ENCODE data around the gene CKAP5.

CKAP5 gene

GRCh38 chr11:46836870-46837269, 9.2 kb downstream of the CKAP5 start:
- H3K9me3 ChIP-seq (ENCODE audit: control insufficient read depth, insufficient read depth, low read depth, low read length) = no peaks in the 10 kb centered on the region
- POLR2A ChIA-PET = no interaction called here
- no peak overlapping the region for H3K27ac ChIP-seq (ENCODE audit: extremely low read depth, low read depth, low read length)
- peaks cover 0 to 6% of the 10 kb centered on the region in 2 experiments; a peak in 1 of 3 replicates for H3K36me3 ChIP-seq (ENCODE audit: control insufficient read depth in 2 of 2, insufficient read depth in 1 of 2, low read length in 2 of 2)
- peaks cover 3% of the 10 kb centered on the region; the same call in 1 of the 2 replicates for H3K4me1 ChIP-seq (ENCODE audit: control insufficient read depth, insufficient read depth, low read length)
- CTCF ChIA-PET = interaction anchor here (0.8 kb wide), 1 partner anchor 141 kb away, joined by 5 read pairs; no protein-coding TSS in a partner anchor
- no peak for TF ChIP-seq AEBP2 (tag by site-specific recombination; IDR thresholded peaks at IDR 0.05; ENCODE audit: borderline replicate concordance)
- TF ChIP-seq REST (tag by site-specific recombination; IDR thresholded peaks at IDR 0.05) = no peak
- no peak for TF ChIP-seq ZNF19 (tag by site-specific recombination; IDR thresholded peaks at IDR 0.05; ENCODE audit: low read depth)
- no peak for TF ChIP-seq ZNF629 (tag by site-specific recombination; IDR thresholded peaks at IDR 0.05)
- TF ChIP-seq ZFP3 (tag by site-specific recombination; IDR thresholded peaks at IDR 0.05; ENCODE audit: low read depth) = no peak
- no peak for TF ChIP-seq GLIS2 (tag by site-specific recombination; IDR thresholded peaks at IDR 0.05)
- no peak for TF ChIP-seq ZNF518A (tag by site-specific recombination; conservative IDR thresholded peaks at IDR 0.05; ENCODE audit: low read depth)
- TF ChIP-seq ZNF221 (tag by site-specific recombination; IDR thresholded peaks at IDR 0.05; ENCODE audit: borderline replicate concordance) = no peak
- TF ChIP-seq ZNF2 (tag by site-specific recombination; IDR thresholded peaks at IDR 0.05) = no peak
- TF ChIP-seq ZNF423 (tag by site-specific recombination; IDR thresholded peaks at IDR 0.05) = no peak
- no peak for TF ChIP-seq ZNF274 (IDR thresholded peaks at IDR 0.05; ENCODE audit: low read length)
- no peak for TF ChIP-seq ZNF274 (tag by site-specific recombination; IDR thresholded peaks at IDR 0.05; ENCODE audit: borderline replicate concordance)
- no peak for TF ChIP-seq BCL6B (tag by site-specific recombination; IDR thresholded peaks at IDR 0.05)
- no peak for TF ChIP-seq ZNF37A (tag by site-specific recombination; IDR thresholded peaks at IDR 0.05)
- TF ChIP-seq ZNF398 (tag by site-specific recombination; IDR thresholded peaks at IDR 0.05) = no peak
- TF ChIP-seq ZNF530 (tag by site-specific recombination; IDR thresholded peaks at IDR 0.05; ENCODE audit: low read depth) = no peak
- no peak for TF ChIP-seq ZNF529 (tag by site-specific recombination; IDR thresholded peaks at IDR 0.05; ENCODE audit: insufficient replicate concordance)
- TF ChIP-seq ZNF560 (tag by site-specific recombination; IDR thresholded peaks at IDR 0.05; ENCODE audit: borderline replicate concordance) = no peak
- no peak for TF ChIP-seq ZNF785 (tag by site-specific recombination; IDR thresholded peaks at IDR 0.05)
- no peak for TF ChIP-seq ZNF391 (tag by site-specific recombination; IDR thresholded peaks at IDR 0.05; ENCODE audit: borderline replicate concordance, low read depth)
- H3K4me3 ChIP-seq (ENCODE audit: low read depth, low read length) = no peak overlapping the region

Data from HEK293 (cell line).